Activated CD4-positive, alpha-beta T cell treated with anti-CD3 and anti-CD28 coated beads for 48 hours (primary cell): Measurements from ENCODE around the gene ARMC10.
"Not testable (repeated sequence)": the region's sequence is repeated elsewhere in the genome, so short reads cannot be mapped to it uniquely, and the experiment has no call there.

ENCODE experiments used
- DNase-seq: peaks from one replicate; pipeline ENCODE4 v3.0.0-alpha.2; 2020

ARMC10 gene

DNA sequence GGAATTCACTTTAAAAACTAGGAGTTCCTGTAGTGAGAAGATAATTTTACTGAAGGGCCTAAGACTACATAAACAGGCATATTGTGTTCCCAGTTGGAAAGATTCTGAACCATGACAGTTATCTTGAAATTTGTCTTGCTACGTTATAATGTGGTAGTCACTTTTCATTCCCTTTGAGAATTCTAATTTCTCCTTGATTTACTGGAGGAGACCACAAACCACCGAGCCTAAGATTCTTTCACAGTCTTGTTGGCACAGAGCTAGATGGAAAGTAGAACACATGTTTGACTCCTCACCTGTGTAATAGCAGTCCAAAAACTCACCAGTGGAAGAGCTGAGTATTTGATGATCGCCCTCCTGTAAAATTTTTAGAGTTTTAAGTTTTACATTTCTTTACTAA is 4.9 kb downstream of the ARMC10 start:
- no peak for DNase-seq

DNA sequence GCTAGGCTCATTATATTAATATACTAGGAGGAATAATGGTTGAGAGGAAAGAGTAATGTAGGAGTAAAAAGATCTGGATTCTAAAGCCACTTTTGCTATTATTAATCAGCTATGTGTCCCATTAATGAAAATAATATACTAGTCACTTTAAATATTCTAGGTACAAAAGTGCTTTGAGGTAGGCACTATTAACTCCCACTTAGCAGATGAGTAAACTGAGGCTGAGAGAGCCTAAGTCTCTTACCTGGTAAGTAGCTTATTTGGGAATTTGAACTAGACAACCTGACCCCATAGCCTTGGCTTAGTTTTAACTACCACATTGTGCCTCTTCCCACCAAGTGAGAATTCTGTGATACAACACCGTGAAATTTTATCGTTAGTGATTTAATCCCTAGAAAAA is 6.0 kb downstream of the ARMC10 start:
- DNase-seq, result no peak

DNA sequence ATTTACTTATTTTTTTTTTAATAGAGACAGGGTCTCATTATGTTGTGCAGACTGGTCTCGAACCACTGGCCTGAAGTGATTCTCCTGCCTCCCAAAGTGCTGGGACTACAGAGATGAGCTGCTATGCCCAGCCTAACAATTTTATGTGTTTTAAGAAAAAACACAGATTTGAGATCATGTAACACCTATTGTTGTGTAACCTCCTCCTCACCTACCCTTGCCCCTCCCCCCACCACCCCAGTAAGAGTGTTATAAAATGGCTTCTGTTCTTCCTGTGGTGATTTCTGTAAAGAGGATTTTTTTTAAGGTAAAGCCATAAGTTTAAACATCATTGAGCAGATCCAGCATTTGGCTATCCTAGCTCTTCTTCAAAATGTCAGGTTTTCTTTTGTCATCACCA is 7.6 kb downstream of the ARMC10 start:
- no peak for DNase-seq

DNA sequence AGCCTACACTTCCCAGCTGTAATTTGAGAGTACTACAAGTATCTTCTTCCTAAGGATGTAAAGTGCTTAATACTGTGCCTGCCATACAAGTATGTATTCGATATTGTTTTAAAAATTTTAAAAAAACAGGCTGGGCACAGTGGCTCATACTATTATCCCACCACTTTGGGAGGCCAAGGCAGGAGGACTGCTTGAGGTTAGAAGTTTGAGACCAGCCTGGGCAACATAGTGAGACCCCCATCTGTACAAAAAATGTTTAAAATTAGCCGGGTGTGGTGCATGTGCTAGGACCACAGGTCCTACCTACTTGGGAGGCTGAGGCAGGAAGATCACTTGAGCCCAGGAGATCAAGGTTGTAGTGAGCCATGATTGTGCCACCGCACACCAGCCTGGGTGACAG is 8.3 kb downstream of the ARMC10 start:
- no peak for DNase-seq

DNA sequence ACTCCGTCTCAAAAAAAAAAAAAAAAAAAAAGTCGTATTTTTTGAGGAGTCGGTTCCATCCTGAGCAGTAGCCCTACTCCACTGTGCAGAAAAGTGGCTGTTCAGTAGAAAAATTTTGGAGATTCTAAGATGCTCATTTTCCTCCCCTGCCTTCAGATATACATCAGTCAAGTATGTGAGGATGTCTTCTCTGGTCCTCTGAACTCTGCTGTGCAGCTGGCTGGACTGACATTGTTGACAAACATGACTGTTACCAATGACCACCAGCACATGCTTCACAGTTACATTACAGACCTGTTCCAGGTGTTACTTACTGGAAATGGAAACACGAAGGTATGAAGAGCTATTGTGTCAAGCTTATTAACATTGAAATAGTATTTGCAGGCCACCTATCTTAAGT is 17.4 kb downstream of the ARMC10 start:
- not testable (repeated sequence) for DNase-seq

DNA sequence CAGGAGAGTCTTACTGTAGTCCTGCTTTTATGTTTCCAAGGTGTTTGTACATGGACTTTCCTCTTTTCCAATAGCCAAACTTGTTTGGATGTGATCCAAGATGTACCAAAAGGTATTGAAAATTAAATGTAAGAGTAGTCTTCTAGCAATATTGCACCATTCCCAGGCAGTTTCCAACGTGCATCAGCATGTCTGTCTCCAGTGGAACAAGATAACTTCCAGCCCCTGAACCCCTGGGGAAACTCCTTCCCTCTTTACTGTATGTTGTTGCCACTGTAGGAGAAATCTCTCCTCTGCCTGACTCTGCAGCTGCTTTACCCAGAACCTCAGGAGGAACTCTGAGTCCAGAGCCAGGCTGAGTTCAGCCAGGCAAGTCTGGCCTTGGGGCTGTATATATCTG is 18.5 kb downstream of the ARMC10 start:
- DNase-seq, result no peak

DNA sequence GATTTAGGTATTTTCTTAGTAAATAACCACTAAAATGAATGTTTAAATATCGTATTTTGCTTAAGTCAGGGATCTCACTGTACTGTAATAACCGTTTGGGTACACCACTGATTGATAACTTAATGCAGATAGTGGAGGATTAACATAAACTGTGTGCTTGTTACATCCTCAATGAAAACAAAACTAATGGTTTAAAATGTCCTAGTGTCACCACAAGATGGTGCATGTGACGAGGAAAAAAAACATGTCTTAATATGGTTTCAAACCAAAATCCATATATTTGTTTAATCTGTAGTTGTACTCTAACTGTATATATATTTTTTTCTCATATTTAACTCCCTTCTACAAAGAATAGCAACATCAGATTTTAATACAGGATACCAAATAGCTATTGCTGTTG is 19.2 kb downstream of the ARMC10 start:
- DNase-seq, result no peak

DNA sequence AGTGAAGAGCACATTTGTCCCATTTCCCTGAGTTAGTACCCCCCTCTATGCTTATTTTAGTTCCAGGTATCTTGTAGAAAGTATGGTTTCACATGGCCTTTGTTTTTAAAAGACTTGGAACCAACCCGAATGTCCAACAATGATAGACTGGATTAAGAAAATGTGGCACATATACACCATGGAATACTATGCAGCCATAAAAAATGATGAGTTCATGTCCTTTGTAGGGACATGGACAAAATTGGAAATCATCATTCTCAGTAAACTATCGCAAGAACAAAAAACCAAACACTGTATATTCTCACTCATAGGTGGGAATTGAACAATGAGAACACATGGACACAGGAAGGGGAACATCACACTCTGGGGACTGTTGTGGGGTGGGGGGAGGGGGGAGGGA is 20.6 kb downstream of the ARMC10 start:
- not testable (repeated sequence) for DNase-seq

DNA sequence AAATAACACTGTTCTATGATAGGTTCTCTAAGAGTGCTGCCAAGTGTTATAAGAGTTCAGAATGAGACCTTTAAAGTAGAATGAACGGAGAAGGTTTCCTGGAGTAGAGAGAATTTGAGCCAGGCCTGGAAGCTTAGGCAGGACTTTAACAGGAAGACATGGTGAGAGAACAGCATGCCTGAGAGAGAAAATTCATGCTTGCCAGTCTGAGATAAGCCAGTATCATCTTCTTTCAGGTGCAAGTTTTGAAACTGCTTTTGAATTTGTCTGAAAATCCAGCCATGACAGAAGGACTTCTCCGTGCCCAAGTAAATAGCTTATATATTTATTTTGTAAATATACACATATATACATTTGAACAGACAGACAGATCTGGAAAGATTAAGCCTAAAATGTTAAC is 22.1 kb downstream of the ARMC10 start:
- no peak for DNase-seq

DNA sequence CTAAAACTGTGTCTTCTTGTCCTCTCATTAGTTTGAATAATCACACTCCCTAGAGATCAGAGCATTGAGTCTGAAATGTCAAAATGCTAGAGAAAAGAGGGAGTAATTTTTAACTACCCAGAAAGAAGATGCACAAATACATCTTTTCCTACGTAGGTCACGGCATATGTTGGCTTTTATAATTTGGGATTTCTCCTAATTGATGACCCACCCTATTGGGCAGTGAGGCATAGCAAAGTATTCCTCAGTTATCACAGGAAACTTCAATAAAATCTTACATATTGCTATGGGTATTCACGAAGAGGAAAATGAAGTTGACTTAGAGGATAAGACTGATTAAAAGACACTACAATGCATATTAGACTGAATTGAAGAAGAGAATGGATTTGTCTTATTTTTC is 25.4 kb downstream of the ARMC10 start:
- DNase-seq, result no peak

DNA sequence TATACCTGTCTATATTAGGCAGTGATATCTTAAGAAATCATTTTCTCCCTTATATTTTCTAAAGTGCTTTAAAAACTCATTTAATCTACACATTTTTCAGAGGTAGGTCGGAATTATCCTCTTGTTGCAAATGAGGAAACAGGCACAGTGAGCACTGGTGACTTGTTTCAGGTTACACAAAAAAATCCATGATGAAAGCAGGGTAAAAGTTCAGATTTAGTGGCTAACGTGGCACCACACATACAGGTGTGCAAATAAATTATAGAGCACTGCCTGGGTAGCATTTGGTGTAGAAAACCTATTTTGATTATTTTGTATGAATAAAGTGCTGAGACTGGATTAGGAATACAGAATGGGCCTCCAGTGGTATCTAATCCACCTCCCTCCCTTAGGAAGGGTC is 26.6 kb downstream of the ARMC10 start:
- no peak for DNase-seq

DNA sequence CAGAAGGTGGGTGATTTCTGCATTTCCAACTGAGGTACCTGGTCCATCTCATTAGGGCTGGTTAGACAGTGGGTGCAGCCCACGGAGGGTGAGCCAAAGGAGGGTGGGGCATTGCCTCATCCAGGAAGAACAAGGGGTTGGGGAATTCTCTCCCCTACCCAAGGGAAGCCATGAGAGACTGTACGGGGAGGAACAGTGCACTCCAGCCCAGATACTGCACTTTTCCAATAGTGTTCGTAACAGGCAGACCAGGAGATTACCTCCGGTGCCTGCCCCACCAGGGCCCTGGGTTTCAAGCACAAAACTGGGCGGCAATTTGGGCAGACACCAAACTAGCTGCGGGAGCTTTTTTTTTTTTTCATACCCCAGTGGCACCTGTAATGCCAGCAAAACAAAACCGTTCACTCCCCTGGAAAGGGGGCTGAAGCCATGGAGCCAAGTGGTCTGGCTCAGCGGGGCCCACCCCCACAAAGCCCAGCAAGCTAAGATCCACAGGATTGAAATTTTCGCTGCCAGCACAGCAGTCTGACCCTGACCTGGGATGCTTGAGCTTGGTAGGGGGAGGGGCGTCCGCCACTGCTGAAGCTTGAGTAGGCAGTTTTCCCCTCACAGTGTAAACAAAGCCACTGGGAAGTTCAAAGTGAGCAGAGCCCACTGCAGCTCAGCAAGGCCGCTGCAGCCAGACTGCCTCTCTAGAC is 31.2 kb downstream of the ARMC10 start:
- no peak for DNase-seq

DNA sequence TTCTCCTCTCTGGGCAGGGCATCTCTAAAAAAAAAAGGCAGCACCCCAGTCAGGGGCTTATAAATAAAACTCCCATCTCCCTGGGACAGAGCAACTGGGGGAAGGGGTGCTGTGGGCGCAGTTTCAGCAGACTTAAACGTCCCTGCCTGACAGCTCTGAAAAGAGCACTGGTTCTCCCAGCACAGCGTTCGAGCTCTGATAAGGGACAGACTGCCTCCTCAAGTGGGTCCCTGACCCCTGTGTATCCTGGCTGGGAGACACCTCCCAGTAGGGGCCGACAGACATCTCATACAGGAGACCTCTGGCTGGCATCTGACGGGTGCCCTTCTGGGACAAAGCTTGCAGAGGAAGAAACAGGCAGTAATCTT is 31.7 kb downstream of the ARMC10 start:
- not testable (repeated sequence) for DNase-seq

DNA sequence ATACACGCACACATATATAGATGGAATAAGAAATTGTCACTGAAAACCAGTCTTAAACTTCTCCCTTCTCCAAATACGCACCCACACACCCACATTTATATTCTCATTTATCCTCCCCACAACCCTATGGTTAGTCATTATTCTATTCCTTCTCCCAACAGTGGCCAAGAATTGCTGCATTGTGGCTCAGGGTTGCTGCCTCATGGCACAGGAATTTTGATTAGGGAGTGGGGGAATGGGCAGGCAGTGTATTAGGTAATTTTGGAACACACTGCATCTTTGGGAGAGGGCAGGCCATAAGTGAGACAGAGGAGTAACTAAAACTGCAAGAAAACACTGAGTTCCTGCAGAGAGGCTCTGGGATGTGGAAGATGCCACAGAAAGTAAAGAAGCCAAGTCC is 38.2 kb downstream of the ARMC10 start:
- DNase-seq, result no peak

DNA sequence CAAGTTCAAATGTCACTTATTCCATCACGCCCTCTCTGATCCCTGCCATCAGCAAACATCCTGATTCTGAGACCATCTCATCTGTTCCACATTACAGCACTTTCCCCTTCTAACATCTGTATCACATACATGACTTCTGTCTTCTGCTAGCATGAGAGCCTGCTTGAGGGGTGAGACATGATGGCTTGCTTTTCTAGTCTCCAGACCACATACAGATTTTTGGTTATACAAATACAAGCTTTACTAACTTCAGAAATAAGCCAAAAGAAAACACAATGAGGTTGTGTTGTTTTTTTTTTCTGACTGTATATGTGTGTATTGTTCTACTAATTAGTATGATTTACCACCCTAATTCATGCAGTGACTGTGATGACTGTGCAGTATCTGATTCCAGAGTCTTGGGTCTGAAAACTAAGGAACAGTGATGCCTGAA is 39.7 kb downstream of the ARMC10 start:
- DNase-seq, result no peak

DNA sequence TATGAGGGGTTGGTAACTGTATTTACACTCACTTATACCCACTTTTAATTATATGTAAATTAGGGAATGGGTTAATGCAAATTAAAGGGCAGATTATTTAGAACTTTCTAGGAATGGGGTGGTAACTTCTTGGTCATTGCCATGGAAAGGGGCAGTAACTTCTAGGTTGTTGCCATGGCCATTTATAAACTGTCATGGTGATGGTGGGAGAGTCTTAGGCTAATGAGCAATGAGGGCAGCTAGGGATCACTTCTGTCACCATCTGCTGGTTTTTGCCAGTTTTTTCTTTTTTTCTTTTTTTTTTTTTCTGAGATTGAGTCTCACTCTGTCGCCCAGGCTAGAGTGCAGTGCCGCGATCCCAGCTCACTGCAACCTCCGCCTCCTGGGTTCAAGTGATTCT is 40.8 kb downstream of the ARMC10 start:
- DNase-seq, result no peak

DNA sequence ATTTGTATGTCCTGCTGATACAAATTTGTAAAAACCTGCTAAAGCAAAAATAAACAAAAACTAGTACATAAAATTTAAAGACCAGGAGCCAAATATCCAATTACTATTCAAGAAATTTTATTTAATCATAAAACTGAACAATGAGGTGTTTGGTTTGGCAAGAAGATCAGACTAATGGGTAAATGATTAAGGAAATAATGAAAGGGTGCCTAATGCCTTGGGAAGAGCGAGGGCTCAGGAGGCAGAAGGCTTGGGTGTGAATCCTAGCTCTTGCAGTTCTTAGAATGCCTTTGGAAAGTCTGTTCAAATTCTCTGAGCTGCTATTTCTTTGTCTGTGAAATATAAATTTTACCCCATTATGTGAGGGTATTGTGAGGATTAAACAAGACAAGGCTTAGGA is 41.6 kb downstream of the ARMC10 start:
- DNase-seq, result no peak

DNA sequence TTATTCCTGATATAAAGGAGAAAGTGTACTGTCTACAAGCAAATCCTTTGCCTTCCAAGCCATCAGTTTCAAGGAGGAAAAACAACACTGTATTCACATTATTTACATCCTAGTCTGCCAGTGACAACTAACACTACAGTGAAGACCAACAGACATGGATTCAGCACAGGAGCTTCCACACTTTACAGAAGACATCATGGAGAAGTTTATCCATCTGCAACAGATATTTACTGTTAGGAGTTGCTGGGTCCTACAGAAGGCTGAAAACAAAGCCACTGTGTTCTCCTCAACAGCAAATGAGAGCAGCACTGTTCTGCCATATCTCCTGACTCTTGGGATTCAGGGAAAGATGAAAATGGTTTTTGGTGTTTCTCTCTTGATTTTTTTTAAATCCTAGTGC is 42.1 kb downstream of the ARMC10 start:
- no peak for DNase-seq

DNA sequence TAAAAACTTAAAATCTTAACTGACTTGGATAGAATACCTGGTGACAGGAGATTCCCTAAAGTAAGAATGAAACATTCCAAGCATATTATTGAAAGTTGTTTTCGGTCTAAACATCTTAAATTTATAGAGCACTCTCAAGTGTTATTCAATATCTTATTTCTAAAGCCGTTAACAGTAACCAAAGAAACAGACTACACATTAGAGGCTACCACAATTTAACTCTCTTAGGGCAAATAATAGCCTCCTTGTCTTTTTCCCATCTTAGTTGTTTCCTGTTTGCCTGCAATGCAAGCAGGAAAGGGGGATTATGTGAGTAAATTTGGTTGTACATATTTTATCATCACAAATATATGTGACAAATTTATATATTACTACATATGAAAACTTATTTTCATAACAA is 42.5 kb downstream of the ARMC10 start:
- no peak for DNase-seq

DNA sequence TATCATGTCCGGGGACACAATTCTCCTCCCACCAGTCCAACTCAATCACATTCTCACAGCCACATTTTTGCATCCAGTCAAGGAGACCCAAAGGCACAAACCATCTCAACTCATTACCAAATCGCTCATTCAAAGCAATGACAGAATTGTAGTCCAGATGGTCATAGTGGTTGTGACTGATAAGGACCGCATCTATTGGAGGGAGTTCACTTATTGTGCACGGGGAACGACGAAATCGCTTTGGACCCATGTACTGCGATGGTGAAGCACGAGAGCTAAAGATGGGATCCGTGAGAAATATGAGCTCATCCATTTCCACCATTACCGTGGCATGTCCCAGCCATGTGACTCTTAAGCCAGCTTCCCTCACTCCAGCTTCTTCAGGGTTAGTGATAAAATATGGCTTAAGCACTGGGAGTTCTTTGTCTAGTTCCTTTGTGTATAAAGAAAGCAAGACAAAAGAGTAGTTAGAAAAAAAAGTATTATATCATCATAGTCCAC is 44.9 kb downstream of the ARMC10 start:
- no peak for DNase-seq

DNA sequence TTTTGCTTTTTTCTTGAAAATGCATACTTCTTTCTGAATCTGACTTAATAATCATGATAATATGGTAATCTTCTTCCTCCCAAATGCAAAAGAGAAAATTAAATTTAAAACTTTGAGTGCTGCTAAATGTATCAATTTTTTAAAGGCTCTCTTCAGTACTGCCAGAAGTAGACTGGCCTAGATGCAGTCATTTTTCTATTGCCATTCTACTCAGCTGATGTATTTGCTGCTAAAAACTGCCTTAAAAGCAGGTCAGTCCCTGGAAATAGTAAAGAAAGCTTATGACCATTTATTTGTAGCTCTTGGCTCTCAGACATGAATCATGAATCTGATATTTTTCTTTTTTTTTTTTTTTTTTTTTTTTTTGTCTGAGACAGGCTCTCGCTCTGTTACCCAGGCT is 45.4 kb downstream of the ARMC10 start:
- no peak for DNase-seq

DNA sequence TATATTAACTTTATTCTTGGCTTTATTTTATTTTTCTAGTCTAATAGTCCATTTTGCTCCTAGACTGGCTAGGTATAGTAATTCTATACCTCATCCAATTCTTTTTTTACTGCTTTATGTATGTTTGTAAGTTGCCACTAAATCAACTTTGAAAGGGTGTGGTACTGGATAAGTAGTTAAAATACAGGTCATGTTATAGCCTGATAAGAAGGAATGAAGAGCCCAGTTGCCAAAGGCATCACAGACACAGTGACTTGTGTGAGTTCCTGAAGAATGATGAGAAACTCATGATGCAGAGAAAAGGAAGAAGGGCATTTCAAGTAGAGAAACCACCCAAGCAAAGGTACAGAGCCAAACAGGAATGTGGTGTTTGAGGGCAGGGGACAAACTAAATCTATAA is 46.7 kb downstream of the ARMC10 start:
- no peak for DNase-seq

DNA sequence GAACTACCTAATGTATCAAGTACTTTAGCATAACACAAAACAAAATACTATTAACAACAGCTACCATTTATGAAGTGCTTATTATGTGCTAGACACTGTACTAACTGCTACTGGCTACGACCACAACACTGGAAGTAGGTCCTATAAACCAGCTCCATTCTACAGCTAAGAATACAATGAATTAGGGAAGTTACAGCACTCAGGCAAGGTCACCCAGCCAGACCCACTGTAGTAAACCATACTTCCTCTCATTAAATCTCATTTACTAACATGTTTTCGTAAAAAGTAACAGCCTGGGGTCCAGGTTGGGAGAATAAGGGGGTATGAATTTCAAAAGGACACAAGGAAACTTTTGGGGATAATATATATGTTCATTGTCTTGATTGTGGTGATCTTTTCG is 48.6 kb downstream of the ARMC10 start:
- no peak for DNase-seq

DNA sequence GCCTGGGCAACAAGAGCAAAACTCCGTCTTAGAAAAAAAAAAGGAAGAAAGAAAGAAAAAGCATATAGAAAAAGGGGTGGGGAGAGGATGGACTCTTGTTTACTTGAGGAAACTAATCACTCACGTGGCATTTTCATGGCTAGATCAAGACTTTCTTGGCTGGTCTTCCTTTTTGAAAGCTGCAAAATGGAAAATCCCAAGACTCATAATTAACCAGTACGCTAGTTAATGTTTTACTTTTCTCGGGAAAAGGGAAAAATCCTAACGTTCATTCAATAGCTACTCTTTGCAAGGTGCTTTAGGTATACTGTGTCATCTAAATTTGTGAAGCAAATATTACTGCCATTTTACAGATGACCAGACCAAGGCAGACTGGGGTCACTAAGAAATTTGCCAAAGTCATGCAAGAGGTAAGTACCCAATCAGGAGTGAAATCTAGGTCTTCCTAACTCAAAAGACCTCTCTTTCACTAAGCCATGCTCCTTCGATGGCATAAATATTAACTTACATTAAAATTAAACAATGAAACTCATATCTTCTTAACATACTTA is 49.6 kb downstream of the ARMC10 start:
- DNase-seq, result no peak

DNA sequence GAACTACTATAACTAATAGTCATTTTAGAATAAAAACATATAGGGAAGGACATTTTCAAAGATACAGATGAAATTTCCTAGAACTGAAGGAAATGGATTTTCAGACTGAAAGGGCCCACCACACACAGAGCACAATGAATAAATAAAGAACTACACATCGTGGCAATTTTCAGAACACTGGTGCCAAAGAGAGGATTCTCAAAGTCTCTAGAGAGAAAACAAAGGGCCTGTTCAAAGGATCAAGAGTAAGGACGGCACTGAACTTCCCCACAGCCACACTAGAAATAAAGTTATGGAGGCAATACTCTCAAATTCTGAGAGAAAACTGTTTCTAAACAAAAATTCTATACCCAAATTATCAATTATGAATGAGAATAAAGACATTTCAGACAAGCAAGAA is 52.1 kb downstream of the ARMC10 start:
- no peak for DNase-seq
